HK-2 (cell line): ENCODE data around the gene SNRNP35.
"Not testable (repeated sequence)": the region's sequence is repeated elsewhere in the genome, so short reads cannot be mapped to it uniquely, and the experiment has no call there.

Source experiments
- DNase-seq: peaks from one replicate; pipeline ENCODE4 v3.0.0-alpha.2; 2018; ENCODE audit not compliant: unreplicated experiment

The SNRNP35 gene

DNA sequence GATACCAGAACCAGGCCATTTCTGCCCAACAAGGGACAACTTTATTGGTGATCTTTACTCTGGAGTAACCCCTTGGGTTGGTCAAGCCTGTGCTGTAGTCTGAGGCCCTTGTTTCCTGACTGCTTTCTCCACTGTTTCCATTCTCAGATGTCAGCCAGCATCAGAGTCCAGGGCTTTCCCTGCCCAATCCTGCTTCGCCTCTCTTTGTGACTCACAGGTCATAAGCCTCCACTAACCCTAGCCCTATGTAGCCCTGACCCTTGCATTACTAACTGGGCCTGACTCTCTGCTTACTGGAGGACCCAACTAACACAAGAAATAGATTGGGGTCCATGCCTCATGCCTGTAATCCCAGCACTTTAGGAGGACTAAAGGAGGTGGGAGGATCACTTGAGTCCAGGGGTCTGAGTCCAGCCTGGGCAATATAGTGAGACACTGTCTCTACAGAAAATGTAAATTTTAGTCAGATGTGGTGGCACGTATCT lies 8.6 kb upstream of the SNRNP35 start:
- no peak for DNase-seq

DNA sequence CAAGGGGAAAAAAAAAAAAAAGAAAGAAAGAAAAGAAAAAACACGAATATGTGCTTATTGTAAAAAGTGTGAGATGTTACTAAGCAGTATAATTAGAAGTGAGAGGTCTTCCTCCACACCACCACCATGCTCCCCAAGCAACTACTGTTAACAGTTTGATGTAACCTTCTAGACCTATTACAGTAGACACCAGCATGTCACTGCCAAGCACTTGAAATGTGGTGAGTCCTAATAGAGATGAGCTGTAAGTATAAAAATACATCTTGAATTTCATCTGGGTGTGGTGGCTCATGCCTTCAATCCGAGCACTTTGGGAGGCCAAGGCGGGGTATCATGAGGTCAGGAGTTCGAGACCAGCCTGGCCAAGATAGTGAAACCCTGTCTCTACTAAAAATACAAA lies 8.1 kb upstream of the SNRNP35 start:
- DNase-seq: no peak

DNA sequence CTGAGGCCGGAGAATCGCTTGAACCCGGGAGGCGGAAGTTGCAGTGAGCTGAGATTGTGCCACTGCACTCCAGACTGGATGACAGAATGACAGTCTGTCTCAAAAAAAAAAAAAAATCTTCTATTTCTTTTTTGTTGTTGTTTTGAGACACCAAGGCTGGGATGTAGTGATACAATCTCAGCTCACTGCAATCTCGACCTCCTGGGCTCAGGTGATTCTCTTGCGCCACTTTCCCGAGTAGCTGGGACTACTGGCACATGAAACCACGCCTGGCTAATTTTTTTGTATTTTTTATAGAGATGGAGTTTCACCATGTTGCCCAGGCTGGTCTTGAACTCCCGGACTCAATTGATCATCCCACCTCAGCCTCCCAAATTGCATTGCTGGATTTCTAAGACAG lies 7.3 kb upstream of the SNRNP35 start:
- DNase-seq: no peak

DNA sequence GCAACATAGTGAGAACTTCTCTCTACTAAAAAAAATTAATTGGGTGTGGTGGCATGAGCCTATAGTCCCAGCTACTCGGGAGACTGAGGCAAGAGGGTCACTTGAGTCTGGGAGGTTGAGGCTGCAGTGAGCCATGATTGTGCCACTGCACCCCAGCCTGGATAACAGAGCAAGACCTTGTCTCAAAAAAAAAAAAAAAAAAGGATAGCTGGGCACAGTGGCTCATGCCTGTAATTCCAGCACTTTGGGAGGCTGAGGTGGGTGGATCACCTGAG lies 5.7 kb upstream of the SNRNP35 start:
- DNase-seq: not testable (repeated sequence)

DNA sequence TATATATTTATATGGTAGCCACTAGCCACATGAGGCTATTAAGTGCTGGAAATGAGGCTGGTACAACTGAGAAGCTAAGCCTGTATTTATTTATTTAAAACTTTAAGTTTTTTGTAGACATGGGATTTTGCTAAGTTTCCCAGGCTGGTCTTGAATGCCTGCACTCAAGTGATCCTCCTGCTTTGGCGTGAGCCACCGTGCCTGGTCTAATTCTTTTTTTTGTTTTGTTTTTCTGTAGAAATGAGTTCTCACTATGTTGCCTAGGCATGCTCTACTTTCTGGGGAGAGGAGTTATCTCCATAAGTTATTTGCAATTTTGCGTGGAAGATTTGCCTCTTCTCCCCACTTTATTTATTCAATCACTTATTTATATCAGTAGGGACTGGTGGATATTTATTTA lies 4.8 kb upstream of the SNRNP35 start:
- DNase-seq: no peak

DNA sequence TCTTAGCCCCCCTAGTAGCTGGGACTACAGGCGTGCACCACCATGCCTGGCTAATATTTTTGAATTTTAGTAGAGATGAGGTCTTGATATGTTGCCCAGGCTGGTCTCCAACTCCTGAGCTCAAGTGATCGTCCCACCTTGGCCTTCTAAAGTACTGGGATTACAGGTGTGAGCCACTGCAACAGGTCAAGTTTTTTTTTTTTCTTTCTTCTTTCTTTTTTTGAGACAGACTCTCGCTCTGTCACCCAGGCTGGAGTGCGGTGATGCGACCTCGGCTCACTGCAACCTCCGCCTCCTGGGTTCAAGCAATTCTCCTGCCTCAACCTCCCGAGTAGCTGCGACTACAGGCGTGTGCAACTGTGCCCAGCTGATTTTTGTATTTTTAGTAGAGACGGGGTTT lies 5.2 kb downstream of the SNRNP35 start:
- not testable (repeated sequence) for DNase-seq

DNA sequence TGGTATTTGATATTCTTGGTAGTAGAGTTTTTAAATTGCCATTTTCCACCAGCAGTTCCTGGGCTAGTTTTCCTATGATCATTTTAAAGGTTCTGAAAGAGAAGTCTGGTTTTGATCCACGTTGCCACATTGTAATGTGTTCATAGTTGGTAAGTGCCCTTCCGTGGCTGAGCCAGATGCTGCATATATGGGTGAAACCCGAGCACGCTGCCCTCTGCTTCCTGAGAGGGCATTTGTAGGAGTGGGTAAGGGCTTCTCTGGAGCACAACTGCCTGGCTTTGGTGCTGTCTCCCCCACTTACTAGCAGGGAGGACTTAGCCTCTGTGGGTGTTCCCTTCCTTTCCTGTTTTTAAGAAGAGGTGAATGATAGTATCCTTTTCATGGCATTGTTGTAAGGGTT lies 7.1 kb downstream of the SNRNP35 start:
- DNase-seq: no peak

DNA sequence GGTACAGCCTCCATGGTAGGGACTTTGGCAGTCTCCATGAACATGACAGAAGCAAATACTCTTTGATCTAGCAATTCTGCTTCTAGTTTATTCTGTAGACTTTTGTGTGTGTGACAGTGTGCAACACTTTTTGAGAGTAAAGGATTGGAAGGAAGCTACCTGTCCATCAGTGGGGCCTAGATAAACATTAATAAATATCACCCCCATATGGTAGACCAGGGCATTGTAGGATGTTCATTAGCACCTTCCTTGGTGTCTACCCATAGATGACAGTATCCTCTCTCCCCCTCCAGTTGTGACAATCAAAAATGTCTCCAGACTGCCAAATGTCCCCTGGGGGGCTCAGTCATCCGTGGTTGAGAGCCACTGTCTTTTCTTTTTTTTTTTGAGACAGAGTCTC lies 10.8 kb downstream of the SNRNP35 start:
- no peak for DNase-seq

DNA sequence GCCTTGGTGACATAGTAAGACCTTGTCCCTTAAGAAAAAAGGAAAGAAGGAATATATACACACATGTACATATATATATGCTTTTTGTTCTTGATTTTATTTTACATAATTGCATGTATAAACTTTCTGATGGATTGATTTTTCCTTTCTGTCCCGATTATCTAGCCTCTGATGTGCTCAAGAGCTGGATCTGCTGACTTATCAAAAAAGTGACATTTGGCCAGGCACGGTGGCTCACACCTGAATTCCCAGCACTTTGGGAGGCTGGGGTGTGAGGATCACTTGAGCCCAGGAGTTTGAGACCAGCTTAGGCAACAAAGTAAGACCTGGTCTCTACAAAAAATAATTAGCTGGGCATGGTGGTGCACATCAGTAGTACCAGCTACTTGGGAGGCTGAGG lies 12.0 kb downstream of the SNRNP35 start:
- DNase-seq: no peak

DNA sequence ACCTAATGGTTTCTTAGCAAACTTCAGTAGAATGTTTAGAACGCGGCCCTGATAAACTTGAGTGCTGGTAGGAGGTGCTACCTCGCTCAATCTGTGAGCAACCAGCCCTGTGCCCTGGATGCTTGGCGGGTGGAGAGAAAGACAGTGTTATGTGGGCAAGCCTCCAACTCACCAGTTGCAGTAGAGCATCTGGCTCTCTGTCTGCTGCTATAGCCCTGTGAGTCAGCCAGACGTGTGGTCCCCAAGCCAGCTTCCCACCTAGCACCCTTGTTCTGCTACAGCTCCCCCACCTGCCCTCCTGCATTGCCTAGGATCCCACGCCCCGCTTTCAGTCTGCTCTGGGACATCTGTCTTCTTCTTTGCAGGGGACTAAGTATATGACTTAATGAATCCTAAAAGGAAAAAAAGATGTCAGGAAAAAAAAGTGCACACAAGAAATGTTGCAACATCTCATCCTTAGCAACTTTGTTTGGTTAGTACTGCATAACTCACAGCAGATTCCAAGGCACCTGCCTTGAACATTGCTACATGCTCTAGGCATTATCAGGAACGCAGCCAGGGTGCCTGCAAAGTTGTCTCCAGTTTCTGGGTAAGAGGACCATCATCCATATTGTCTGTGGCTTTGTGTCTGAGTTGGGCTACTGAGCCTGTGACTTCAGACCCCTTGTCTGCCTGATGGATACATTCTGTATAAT lies 13.6 kb downstream of the SNRNP35 start:
- DNase-seq: no peak

DNA sequence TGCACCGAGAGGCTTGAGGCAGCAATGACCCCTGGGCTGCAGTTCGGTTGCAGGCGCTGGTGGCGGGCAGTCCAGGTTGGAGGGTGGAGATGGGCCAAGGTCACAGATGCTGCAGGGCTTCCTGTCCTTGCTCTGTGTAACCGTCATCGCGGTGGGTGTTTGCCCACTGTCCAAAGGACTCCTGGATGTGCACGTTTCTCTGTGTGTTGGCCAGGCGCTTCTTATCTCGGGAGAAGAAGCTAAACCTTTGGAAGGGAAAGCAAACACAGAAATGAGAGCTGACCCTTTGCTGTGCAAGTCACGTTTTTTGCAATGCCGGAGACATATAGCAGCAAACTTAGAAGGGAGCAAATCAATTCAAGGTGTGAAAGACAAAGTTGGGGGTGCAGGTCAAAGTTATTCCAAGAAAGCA lies 14.5 kb downstream of the SNRNP35 start:
- DNase-seq: no peak

DNA sequence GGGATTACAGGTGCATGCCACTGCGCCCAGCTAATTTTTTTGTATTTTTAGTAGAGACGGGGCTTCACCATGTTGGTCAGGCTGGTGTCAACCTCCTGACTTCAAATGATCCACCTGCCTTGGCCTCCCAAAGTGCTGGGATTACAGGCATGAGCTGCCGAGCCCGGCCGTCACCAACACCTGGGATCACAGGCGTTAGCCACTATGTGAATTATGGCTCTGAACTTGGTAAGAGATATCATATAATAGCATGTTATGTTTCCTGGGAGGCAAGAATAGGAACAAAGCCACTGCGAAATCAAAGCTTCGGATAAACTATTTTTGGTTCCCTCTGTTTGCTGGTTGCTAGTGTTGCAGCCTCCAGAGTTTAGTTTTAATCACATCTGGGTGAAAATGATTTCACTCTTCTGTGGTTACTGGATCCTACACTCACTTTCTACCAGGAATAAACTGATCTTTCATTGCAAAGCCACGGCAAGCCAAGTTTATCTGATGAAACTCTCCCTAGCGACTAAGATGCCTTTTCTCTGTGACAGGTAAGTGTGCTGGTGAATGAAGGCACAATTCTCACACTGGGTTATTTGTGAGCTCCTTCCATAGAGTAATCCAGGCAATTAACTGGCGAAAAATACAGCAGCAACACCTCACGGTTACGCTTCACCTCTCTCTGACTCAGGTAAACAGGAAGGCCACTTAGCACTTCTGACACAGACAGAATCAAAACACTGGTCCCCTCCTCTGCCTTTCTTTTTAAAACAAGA lies 16.7 kb downstream of the SNRNP35 start:
- DNase-seq: no peak

DNA sequence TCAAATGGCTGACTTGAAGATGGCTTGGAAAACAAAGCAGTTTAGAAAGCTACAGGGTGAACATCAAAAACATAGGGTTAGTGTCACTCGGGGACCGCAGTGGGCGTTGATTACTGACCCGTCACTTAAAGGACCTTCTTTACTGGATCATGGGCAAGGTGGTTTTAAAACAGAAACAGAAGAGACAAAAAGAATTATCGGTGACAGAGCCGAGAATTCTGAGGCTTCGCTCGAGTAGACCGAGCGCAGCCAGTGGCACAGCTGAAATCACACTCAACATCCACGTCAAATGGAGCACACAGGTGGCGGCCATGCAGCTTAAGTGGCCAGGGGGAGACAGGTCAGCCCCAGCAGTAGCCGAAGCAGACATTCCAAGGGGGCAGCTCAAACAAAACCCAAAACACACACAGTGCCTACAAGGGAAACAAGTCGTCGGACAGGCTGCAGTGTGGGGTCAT lies 17.3 kb downstream of the SNRNP35 start:
- DNase-seq: no peak

DNA sequence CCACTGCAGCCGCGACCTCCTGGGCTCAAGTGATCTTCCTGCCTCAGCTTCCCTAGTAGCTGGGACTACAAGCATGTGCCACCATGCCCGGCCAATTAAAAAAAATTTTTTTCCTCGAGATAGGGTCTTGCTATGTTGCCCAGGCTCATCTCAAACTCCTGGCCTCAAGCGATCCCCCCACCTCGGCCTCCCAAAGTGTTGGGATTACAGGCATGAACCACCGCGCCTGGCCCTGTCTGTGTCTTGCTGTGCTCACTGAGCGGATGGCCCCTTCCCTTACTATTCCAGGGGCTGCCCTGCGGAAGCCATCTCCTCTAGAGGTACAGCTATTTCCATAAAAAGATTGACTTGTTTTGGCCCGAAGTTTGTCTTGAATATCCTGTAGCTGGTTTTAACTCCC lies 20.1 kb downstream of the SNRNP35 start:
- DNase-seq: no peak

DNA sequence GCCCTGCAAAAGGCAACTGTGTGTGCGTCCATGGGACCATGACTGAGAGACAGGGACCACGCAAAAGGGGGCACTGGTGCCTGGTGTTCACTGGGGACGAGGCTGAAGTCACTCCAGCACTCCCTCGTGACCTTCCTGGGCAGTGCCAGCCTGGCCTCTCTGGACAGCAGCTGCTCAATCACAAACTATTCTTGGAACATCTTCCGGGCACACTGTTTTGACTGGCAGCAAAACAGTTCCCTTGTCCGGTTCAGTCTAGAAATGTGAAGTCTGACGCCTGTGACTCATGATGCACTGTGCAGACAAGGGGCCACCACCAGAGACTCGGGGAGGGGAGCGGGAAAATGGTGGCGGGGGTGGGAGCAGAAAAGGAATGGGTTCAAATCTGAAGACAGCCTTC lies 20.8 kb downstream of the SNRNP35 start:
- no peak for DNase-seq

DNA sequence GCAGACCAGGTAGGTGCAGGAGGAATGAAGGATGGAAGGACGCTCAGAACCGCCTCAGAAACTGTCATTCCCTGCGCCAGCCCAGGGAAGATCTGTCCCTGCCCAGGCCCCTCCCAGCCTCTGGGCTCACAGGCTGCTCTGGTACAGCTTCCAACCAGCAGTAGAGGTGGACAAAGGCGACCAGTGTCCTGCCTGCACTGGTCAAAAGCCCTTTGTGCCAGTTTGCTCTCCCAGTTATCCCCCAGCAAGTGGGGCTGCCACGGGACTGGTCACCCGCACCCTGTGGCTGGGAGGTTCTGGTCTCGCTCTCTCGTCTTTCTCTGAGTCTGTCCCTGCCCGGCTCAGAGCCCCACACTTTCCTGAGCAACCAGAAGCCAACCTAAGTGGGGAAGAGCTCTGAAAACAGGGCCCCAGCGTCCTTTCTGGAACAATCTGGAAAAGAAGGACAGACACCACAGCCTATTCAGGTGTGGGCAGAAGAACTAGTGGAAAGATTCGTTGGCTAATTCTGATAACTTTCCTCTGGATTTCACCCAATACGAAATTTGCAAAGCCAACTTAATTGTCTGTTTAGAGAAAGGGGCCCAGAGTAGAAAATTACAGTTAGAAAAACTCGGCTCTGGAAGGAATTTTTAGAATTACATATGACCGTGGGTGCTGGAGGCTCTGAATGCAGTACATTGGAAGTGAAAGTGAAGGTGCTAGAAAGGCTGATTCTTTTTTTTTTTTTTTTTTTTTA lies 21.7 kb downstream of the SNRNP35 start:
- no peak for DNase-seq

DNA sequence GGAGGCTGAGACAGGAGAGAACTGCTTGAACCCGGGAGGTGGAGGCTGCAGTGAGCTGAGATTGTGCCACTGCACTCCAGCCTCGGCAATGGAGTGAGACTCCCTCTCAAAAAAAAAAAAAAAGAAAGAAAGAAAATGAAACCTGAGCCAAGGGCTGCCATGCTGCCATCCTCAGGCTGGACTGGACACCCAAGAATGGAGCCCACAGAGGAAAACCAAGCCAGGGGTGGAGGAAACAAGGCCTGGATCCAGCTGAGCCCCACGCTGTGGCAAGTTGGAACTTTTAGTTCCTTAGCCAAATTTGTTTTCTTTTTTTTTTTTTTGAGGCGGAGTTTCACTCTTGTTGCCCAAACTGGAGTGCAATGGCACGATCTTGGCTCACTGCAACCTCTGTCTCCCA lies 23.3 kb downstream of the SNRNP35 start:
- DNase-seq: not testable (repeated sequence)

DNA sequence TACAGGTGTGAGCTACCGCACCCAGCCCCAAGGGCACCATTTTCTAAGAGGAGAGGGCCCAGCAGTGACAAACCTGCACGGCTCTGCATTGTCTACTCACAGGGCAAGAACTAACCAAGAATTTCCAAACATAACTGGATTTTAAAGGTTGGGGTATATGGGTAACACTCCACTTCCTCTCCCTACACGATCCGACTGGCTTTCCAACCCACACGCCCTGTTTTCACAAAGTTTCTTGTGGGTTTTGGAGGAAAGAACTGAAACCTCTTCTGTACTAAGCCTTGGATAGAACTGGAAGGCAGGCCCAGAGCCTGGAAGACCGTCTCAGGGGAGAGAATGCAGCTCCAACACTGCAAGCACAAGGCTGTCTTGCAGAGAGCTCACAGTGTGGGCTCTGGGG lies 24.9 kb downstream of the SNRNP35 start:
- no peak for DNase-seq

DNA sequence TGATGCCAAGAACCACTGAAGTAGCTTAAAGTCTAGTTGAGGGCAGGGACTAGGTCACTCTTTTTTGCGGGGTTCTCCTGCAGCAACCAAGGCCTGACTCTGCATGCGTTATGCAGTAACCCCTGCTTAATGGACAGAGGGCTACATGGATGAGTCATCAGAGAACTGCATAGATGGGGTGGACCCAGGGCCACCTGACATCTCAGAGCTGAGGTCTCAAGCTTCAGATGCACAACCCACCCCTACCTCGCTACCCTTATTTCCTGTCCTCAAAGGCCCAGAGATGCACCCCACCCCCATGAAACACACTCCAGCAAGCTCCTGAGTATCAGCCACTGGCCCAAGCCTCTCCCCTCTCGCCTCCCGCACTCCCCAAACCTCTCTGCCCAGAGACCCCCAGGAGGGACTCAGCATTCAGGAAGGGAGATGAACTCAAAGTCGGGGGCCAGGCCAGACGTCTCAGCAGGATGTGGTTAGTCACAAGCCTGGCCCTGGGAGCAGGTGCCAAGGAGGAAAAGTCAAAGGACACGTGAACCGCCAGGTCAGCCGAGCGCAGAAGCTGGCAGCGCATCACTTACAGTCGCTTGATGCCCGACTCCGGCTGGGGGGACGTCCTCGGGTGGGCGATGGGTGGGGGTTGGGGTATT lies 25.8 kb downstream of the SNRNP35 start:
- no peak for DNase-seq

DNA sequence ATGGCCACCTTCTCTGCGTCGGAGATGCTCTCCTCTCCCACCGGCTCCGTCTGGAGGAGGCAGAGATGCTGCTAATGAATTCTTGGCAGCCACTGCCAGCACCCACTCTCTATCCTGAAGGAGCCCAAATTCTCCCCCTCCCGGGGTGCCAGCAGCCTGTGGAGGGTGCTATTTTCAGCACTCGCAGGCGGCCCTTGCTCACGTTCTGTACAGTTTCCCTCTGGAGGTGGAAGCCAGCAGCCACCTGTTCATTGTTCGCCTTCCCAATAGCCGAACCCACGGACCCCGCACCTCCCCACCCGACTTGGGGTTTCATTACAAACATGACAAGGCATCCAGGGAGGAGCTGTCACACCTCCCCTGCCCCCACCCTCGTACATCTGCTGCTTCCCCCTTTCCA lies 27.8 kb downstream of the SNRNP35 start:
- no peak for DNase-seq

DNA sequence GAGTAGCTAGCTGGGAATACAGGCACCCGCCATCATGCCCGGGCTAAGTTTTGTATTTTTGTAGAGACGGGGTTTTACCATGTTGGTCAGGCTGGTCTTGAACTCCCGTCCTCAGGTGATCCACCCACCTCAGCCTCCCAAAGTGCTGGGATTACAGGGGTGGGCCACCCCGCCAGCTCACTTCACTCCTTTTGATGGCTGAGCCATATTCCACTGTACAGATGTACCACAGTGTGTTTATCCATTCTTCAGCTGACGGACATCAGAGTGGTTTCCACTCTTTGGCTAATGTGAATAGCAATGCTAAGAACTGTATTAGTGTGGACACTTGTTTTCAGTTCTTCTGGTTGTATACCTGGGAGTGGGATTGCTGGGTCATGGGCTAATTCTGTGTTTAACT lies 29.5 kb downstream of the SNRNP35 start:
- DNase-seq: no peak

DNA sequence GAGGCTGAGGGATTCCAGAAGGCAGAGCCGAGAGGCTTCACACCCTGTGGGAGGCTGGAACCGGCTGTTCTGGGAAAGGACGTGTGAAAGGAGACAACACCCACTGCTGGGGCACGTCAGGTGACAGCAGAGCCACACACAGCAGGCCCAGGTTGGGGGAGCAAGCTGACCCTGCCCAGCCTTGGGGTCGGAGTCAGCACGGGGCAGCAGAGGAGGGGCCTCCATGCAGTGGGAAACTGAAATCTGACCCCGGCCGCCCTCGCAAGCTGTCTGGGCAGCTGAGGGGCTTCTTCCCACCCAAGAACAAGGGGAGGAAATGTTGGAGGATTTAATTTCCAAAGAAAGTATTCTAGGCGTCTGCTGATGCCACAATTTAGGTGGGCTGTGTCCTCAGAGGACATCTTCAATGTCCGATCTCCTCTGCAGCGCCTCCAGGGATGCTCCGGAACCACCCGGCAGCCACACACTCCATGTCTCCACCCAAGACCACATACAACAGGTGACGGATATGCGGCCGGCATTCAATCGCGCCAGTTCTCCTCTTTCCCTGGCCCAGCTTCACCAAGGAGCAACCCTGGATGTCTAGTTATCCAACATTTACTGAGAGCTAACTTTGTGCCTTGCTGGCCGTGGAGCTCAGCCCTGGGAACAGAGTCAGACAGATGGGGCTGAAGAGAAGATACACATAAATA lies 30.7 kb downstream of the SNRNP35 start:
- DNase-seq: no peak
